Naive thymus-derived CD4-positive, alpha-beta T cell (primary cell): ENCODE results near the gene TMEM132A. TPM values are rescaled to one million over a fixed set of nuclear protein-coding genes. Genes with fewer than 3 reads are reported as not detected.

ENCODE experiments used
- polyA plus RNA-seq, 2 donors: library from polyadenylated mRNA; unstranded; fragments of 300-500 nt; fragmentation: Illumina TruSeq; gene quantifications; one replicate each; pipeline ENCODE4 v1.2.3, GENCODE V29; 2021
- total RNA-seq, 6 experiments: library from RNA in 5 of 6; stranded (reverse) in 5 of 6; gene quantifications; 1 replicate in 5 of 6; 2 replicates in 1 of 6; pipeline ENCODE4 v1.2.3 and lab custom pipeline; 2021 to 2026

TMEM132A gene
- total and polyA plus RNA-seq, 7 experiments from 2014 or later, result 0.57 to 0.58 TPM; not detected in 5

Other genes starting within 250 kb of the TMEM132A start
- not detected for gene MS4A8, start 224.8 kb upstream of the TMEM132A start, total RNA-seq
- gene MS4A8, start 224.8 kb upstream of the TMEM132A start, polyA plus RNA-seq, result not detected
- gene MS4A18, start 199.7 kb upstream of the TMEM132A start, total RNA-seq, result not detected
- not detected for gene MS4A18, start 199.7 kb upstream of the TMEM132A start, polyA plus RNA-seq
- not detected for gene MS4A15, start 167.6 kb upstream of the TMEM132A start, total RNA-seq
- not detected for gene MS4A15, start 167.6 kb upstream of the TMEM132A start, polyA plus RNA-seq
- not detected for gene MS4A10, start 139.1 kb upstream of the TMEM132A start, total RNA-seq
- not detected for gene MS4A10, start 139.1 kb upstream of the TMEM132A start, polyA plus RNA-seq
- gene CCDC86, start 82.3 kb upstream of the TMEM132A start, total RNA-seq, result 10 to 100 TPM in 4 of 5 experiments, 1 to 10 TPM in 1; 9.1 to 26.2 (median 11.6) TPM
- 10 to 100 TPM; 12.4 to 21.1 TPM for gene CCDC86, start 82.3 kb upstream of the TMEM132A start, polyA plus RNA-seq
- 1 to 10 TPM in 2 of 5 experiments, under 1 TPM in 2, not detected in 1; 0.57 to 4.5 (median 0.96) TPM for gene PTGDR2, start 68.5 kb upstream of the TMEM132A start, total RNA-seq
- under 1 TPM in 1 of 2 donors, not detected in 1; 0.08 TPM for gene PTGDR2, start 68.5 kb upstream of the TMEM132A start, polyA plus RNA-seq
- not detected for gene ZP1, start 56.9 kb upstream of the TMEM132A start, total RNA-seq
- not detected for gene ZP1, start 56.9 kb upstream of the TMEM132A start, polyA plus RNA-seq
- 100 to 1,000 TPM in 1 of 5 experiments, 10 to 100 TPM in 4; 72.8 to 139 (median 85.6) TPM for gene PRPF19, start 17.9 kb upstream of the TMEM132A start, total RNA-seq
- gene PRPF19, start 17.9 kb upstream of the TMEM132A start, polyA plus RNA-seq, result 10 to 100 TPM; 17.9 to 20.0 TPM
- gene TMEM109, start 10.3 kb upstream of the TMEM132A start, total RNA-seq, result 10 to 100 TPM; 49.8 to 99.8 (median 56.9) TPM
- gene TMEM109, start 10.3 kb upstream of the TMEM132A start, polyA plus RNA-seq, result 100 to 1,000 TPM; 208 to 287 TPM
- gene SLC15A3, start 27.7 kb downstream of the TMEM132A start, total RNA-seq, result 100 to 1,000 TPM in 1 of 5 experiments, 10 to 100 TPM in 3, 1 to 10 TPM in 1; 2.9 to 101 (median 10.8) TPM
- 1 to 10 TPM in 1 of 2 donors, under 1 TPM in 1; 0.85 to 2.6 TPM for gene SLC15A3, start 27.7 kb downstream of the TMEM132A start, polyA plus RNA-seq
- 100 to 1,000 TPM; 361 to 653 (median 430) TPM for gene CD6, start 47.2 kb downstream of the TMEM132A start, total RNA-seq
- gene CD6, start 47.2 kb downstream of the TMEM132A start, polyA plus RNA-seq, result 100 to 1,000 TPM; 195 to 303 TPM
- gene CD5, start 178.0 kb downstream of the TMEM132A start, total RNA-seq, result 100 to 1,000 TPM; 180 to 399 (median 224) TPM
- 100 to 1,000 TPM; 217 to 371 TPM for gene CD5, start 178.0 kb downstream of the TMEM132A start, polyA plus RNA-seq
- gene VPS37C, start 237.0 kb downstream of the TMEM132A start, total RNA-seq, result 10 to 100 TPM in 1 of 5 experiments, 1 to 10 TPM in 4; 4.1 to 12.0 (median 7.9) TPM
- under 1 TPM; 0.31 to 0.82 TPM for gene VPS37C, start 237.0 kb downstream of the TMEM132A start, polyA plus RNA-seq